Activated CD4-positive, alpha-beta memory T cell treated with anti-CD3 and anti-CD28 coated beads for 36 hours (primary cell): ENCODE measurements around the gene KLHL36. TPM values are rescaled to one million over a fixed set of nuclear protein-coding genes. Genes with fewer than 3 reads are reported as not detected.
A peak's percentile ranks its signal among the peaks of the same experiment; 100 is the strongest.

ENCODE experiments used
- CTCF ChIA-PET: fragments of 350-600 bp; sonication (Branson Sonifier 250); formaldehyde crosslinking; loops from one replicate; lab custom pipeline; 2021; ENCODE audit warnings: antibody characterized with exemption, inconsistent platforms; lab: Charles Lee
- POLR2A ChIA-PET: fragments of 350-600 bp; sonication (Branson Sonifier 250); formaldehyde crosslinking; loops from one replicate; lab custom pipeline; 2021; ENCODE audit warnings: antibody characterized with exemption; lab: Charles Lee
- DNase-seq: peaks from one replicate; pipeline ENCODE4 v3.0.0-alpha.2; 2020
- H3K27ac Mint-ChIP-seq: one replicate; pipeline ENCODE4 v1.8.0; 2021; ENCODE audit warnings: mixed read lengths
- H3K27me3 Mint-ChIP-seq: one replicate; pipeline ENCODE4 v1.8.0; 2021; ENCODE audit warnings: mixed read lengths
- H3K36me3 Mint-ChIP-seq: one replicate; pipeline ENCODE4 v1.8.0; 2021; ENCODE audit warnings: mixed read lengths
- H3K4me1 Mint-ChIP-seq: one replicate; pipeline ENCODE4 v1.8.0; 2021; ENCODE audit warnings: low read depth, mixed read lengths
- H3K4me3 Mint-ChIP-seq: one replicate; pipeline ENCODE4 v1.8.0; 2021; ENCODE audit warnings: mild to moderate bottlenecking, mixed read lengths
- H3K9me3 Mint-ChIP-seq: one replicate; pipeline ENCODE4 v1.8.0; 2021; ENCODE audit warnings: mixed read lengths
- intact Hi-C: fragments of 100-400 bp; cut with micrococcal nuclease; formaldehyde crosslinking; loops from one replicate; pipeline ENCODE4 v1.15.1; 2023
- total RNA-seq, 2 experiments: library from RNA; stranded (reverse); gene quantifications; one replicate each; pipeline ENCODE4 v1.2.3, GENCODE V29; 2021

The KLHL36 gene
- total RNA-seq, result 10 to 100 TPM; 56.1 to 56.8 TPM

- CTCF ChIA-PET, result interaction anchor here (0.7 to 1.9 kb wide), 6 partner anchors 24 to 138 kb away, joined by 3 to 10 read pairs (median 5); no protein-coding TSS in a partner anchor
- intact Hi-C loops, result no loop called here
- peaks cover 2% of the 10 kb centered on the region for H3K27me3 Mint-ChIP-seq
- peak; percentile 78 for DNase-seq
- peak within 1 kb of the TSS; percentile 79 for H3K4me3 Mint-ChIP-seq
- H3K36me3 Mint-ChIP-seq, result peaks cover 17% of the 10 kb centered on the region
- no peaks in the 10 kb centered on the region for H3K9me3 Mint-ChIP-seq
- H3K4me1 Mint-ChIP-seq, result peaks cover 42% of the 10 kb centered on the region
- POLR2A ChIA-PET, result interaction anchor here (0.8 to 1.0 kb wide), 2 partner anchors 11 to 56 kb away, joined by 3 to 4 read pairs; no protein-coding TSS in a partner anchor
- peak within 1 kb of the TSS; percentile 64 for H3K27ac Mint-ChIP-seq
Observed at GRCh38 chr16:84647828-84648594, at the start of gene KLHL36. TSS of gene KLHL36 (plus strand) at chr16:84648511. CDS start at chr16:84650868, 2,357 bp downstream.

- Mint-ChIP-seq H3K4me3 (peak overlapping the region; percentile 72), H3K27me3 (no peaks in the 10 kb centered on the region), H3K27ac (peak overlapping the region; percentile 96), H3K4me1 (peaks cover 88% of the 10 kb centered on the region), H3K9me3 (no peaks in the 10 kb centered on the region), H3K36me3 (peaks cover 32% of the 10 kb centered on the region)
- ChIA-PET CTCF (interaction anchor here (0.6 to 4.7 kb wide), 14 partner anchors 9 to 127 kb away, joined by 3 to 35 read pairs (median 6); no protein-coding TSS in a partner anchor), POLR2A (interaction anchor here (0.6 to 5.0 kb wide), 10 partner anchors 9 to 101 kb away, joined by 3 to 54 read pairs (median 9); partner anchors contain the start of gene COTL1)
- intact Hi-C loops, result loop anchor here (1.0 to 5.0 kb wide), 6 partner anchors 9 to 482 kb away; partner anchors contain the start of gene MBTPS1
- DNase-seq, result peak; percentile 90
Observed at GRCh38 chr16:84599521-84600202, 48.6 kb upstream of the KLHL36 start.

- peak; percentile 58 for DNase-seq
- Mint-ChIP-seq H3K36me3 (peaks cover 30% of the 10 kb centered on the region), H3K27me3 (no peaks in the 10 kb centered on the region), H3K4me1 (peaks cover 89% of the 10 kb centered on the region), H3K9me3 (no peaks in the 10 kb centered on the region), H3K4me3 (peak overlapping the region; percentile 72), H3K27ac (peak overlapping the region; percentile 96)
- intact Hi-C loops, result loop anchor here (1.0 to 5.0 kb wide), 6 partner anchors 8 to 483 kb away; partner anchors contain the start of gene MBTPS1
- ChIA-PET CTCF (interaction anchor here (0.6 to 4.7 kb wide), 13 partner anchors 8 to 126 kb away, joined by 3 to 35 read pairs (median 6); no protein-coding TSS in a partner anchor), POLR2A (interaction anchor here (0.6 to 5.0 kb wide), 9 partner anchors 8 to 96 kb away, joined by 3 to 54 read pairs (median 10); partner anchors contain the start of gene COTL1)
Observed at GRCh38 chr16:84600343-84601229, 47.7 kb upstream of the KLHL36 start.

GRCh38 chr16:84603140-84603816 lies 45.0 kb upstream of the KLHL36 start:
- CTCF ChIA-PET, result interaction anchor here (0.9 to 1.5 kb wide), 3 partner anchors 10 to 97 kb away, joined by 3 to 4 read pairs (median 3); no protein-coding TSS in a partner anchor
- intact Hi-C loops, result loop anchor here (5.0 kb wide), 1 partner anchor 486 kb away; the partner anchor contains the start of gene MBTPS1
- Mint-ChIP-seq H3K4me3 (peak overlapping the region; percentile 61), H3K27me3 (no peaks in the 10 kb centered on the region), H3K27ac (peak overlapping the region; percentile 90), H3K9me3 (no peaks in the 10 kb centered on the region), H3K4me1 (peaks cover 90% of the 10 kb centered on the region), H3K36me3 (peaks cover 36% of the 10 kb centered on the region)
- POLR2A ChIA-PET, result interaction anchor here (1.3 to 5.0 kb wide), 2 partner anchors 13 to 89 kb away, joined by 3 to 54 read pairs; partner anchors contain the start of gene COTL1
- peak; percentile 78 for DNase-seq

DNA sequence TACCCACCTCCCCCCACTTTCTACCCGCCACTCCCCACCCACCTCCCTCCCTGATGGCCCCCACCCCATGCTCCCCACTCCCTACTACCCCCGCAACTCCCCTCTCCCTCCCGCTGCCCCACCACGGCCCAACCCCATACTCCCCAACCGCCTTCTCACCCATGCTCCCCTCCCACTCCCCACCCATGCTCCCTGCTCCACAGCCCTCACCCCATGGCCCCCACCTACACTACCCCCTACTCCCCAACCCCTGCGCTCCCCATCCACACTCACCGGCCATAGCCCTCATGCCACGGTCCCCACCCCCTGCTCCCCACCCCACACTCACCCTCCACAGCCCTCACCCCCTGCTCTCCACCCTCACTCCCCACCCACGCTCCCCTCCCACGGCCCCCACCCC lies 44.4 kb upstream of the KLHL36 start:
- intact Hi-C loops, result loop anchor here (5.0 kb wide), 1 partner anchor 487 kb away; the partner anchor contains the start of gene MBTPS1
- Mint-ChIP-seq H3K27me3 (no peaks in the 10 kb centered on the region), H3K36me3 (peaks cover 40% of the 10 kb centered on the region), H3K4me3 (no peak overlapping the region), H3K4me1 (peaks cover 93% of the 10 kb centered on the region), H3K9me3 (no peaks in the 10 kb centered on the region), H3K27ac (peak overlapping the region; percentile 90)
- DNase-seq, result no peak
- ChIA-PET POLR2A (interaction anchor here (5.0 kb wide), 1 partner anchor 12 kb away, joined by 54 read pairs; the partner anchor contains the start of gene COTL1), CTCF (interaction anchor here (1.1 kb wide), 1 partner anchor 10 kb away, joined by 3 read pairs; no protein-coding TSS in a partner anchor)

DNA sequence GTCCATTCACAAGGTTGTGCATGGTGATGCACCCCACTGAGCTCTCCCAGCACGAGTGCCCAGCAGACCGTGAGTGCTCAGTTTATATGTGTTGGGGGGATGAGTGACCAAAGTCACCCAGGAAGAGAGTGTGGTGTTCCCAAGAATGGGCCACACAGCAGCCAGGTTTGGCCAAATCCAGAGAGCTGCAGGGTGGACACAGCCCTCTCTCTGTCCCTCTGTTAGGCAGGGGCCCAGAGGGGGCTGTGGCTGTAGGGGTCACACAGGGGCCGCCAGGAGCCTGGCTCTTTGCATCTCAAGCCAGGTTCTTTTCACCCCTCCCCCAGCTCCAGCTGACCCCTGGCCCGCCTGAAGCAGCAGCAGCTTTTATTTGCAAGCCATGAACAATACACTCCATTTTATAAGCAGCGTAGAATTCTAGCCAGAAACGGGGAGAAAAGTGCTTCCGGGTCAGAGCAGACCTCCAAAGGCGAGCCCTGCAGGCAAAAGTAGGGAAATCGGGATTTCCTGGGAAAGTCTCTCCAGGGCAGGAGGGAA lies 43.8 kb upstream of the KLHL36 start:
- Mint-ChIP-seq H3K4me3 (peak overlapping the region; percentile 16), H3K9me3 (no peaks in the 10 kb centered on the region), H3K4me1 (peaks cover 94% of the 10 kb centered on the region), H3K36me3 (peaks cover 42% of the 10 kb centered on the region), H3K27me3 (no peaks in the 10 kb centered on the region), H3K27ac (peak overlapping the region; percentile 89)
- POLR2A ChIA-PET, result no interaction called here
- no peak for DNase-seq
- CTCF ChIA-PET, result interaction anchor here (1.3 kb wide), 1 partner anchor 94 kb away, joined by 3 read pairs; no protein-coding TSS in a partner anchor
- intact Hi-C loops, result loop anchor here (5.0 kb wide), 1 partner anchor 487 kb away; the partner anchor contains the start of gene MBTPS1

GRCh38 chr16:84605339-84605848 lies 42.9 kb upstream of the KLHL36 start:
- Mint-ChIP-seq H3K4me1 (peaks cover 96% of the 10 kb centered on the region), H3K4me3 (no peak overlapping the region), H3K27me3 (no peaks in the 10 kb centered on the region), H3K9me3 (peaks cover 2% of the 10 kb centered on the region), H3K36me3 (peaks cover 47% of the 10 kb centered on the region), H3K27ac (peak overlapping the region; percentile 75)
- ChIA-PET POLR2A (no interaction called here), CTCF (interaction anchor here (0.9 to 1.3 kb wide), 2 partner anchors 53 to 95 kb away, joined by 3 read pairs; no protein-coding TSS in a partner anchor)
- intact Hi-C loops, result no loop called here
- DNase-seq, result no peak

- Mint-ChIP-seq H3K36me3 (peaks cover 56% of the 10 kb centered on the region), H3K9me3 (peaks cover 7% of the 10 kb centered on the region), H3K4me3 (no peak overlapping the region), H3K4me1 (peaks cover 96% of the 10 kb centered on the region), H3K27ac (peak overlapping the region; percentile 83), H3K27me3 (no peaks in the 10 kb centered on the region)
- intact Hi-C loops, result loop anchor here (1.0 kb wide), 1 partner anchor 10 kb away; no protein-coding TSS in a partner anchor
- peak; percentile 70 for DNase-seq
- ChIA-PET POLR2A (interaction anchor here (0.8 to 2.1 kb wide), 2 partner anchors 8 to 54 kb away, joined by 3 to 7 read pairs; no protein-coding TSS in a partner anchor), CTCF (interaction anchor here (0.9 to 1.2 kb wide), 3 partner anchors 8 to 54 kb away, joined by 3 read pairs; no protein-coding TSS in a partner anchor)
Observed at GRCh38 chr16:84606081-84606875, 42.0 kb upstream of the KLHL36 start.

GRCh38 chr16:84607061-84607460 lies 41.2 kb upstream of the KLHL36 start:
- Mint-ChIP-seq H3K27me3 (no peaks in the 10 kb centered on the region), H3K4me1 (peaks cover 96% of the 10 kb centered on the region), H3K4me3 (no peak overlapping the region), H3K9me3 (peaks cover 7% of the 10 kb centered on the region), H3K36me3 (peaks cover 62% of the 10 kb centered on the region), H3K27ac (peak overlapping the region; percentile 83)
- DNase-seq, result no peak
- ChIA-PET CTCF (interaction anchor here (1.0 to 1.2 kb wide), 3 partner anchors 9 to 13 kb away, joined by 3 to 4 read pairs (median 3); no protein-coding TSS in a partner anchor), POLR2A (interaction anchor here (0.8 to 2.1 kb wide), 2 partner anchors 9 to 55 kb away, joined by 3 to 7 read pairs; no protein-coding TSS in a partner anchor)
- intact Hi-C loops, result no loop called here
